Muscle of arm (tissue), 12 donors: ENCODE results near the gene ADGRB3. TPM values are rescaled to one million over a fixed set of nuclear protein-coding genes. Genes with fewer than 3 reads are reported as not detected.

ENCODE experiments used
- DNase-seq: peaks from one replicate; pipeline ENCODE4 v3.0.0-alpha.2; 2013
- polyA plus RNA-seq, 12 donors: library from polyadenylated mRNA; unstranded; fragments of 120-200 nt; gene quantifications; one replicate each; pipeline ENCODE4 v1.2.1, GENCODE V29; 2013; ENCODE audit not compliant: insufficient read length in 12 of 12

Gene ADGRB3
- polyA plus RNA-seq, 12 donors, result 0.65 to 6.4 (median 1.3) TPM; not detected in 1

- no peak for DNase-seq
Observed at GRCh38 chr6:69027861-69028260, 392.8 kb downstream of the ADGRB3 start.

- DNase-seq, result no peak
Observed at GRCh38 chr6:69038841-69039240, 403.8 kb downstream of the ADGRB3 start.

DNA sequence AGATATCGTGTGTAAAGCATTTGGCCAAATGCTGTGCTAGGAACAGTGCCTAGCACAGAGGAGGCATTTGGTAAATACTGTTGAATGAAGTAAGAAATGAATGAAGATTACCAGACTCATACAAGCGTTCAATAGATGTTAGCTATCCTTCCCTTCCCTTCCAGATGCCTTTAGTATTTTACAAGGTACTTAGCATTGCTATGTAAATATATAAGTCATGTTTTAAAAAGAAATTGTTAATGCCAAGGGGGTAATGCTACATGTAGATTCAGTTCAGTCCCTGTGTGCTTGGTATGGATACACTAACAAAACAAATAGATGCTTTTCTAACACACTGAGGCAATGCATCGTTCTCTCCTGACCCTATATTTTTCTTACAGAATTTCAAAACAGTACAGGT, 407.2 kb downstream of the ADGRB3 start:
- no peak for DNase-seq

DNA sequence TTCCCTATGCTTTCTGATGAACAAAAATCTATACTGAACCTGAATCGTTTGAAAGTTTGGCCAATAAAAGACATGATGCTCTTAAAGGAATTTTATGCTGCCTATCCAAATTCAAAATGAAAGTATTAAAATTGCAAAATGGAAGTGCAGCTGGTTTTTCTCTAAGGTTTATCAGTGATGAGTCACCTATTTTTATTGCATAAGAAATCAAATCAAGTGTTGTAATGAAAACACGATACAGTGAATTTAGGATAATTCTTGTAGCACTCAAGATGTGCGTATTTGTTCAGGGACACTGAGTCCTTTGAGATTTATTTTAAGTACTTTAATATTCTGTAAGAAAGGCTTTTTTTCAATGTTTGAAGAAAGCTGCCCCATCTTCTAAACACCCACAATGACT, 409.5 kb downstream of the ADGRB3 start:
- no peak for DNase-seq

- no peak for DNase-seq
Observed at GRCh38 chr6:69059413-69059812, 424.3 kb downstream of the ADGRB3 start.

DNA sequence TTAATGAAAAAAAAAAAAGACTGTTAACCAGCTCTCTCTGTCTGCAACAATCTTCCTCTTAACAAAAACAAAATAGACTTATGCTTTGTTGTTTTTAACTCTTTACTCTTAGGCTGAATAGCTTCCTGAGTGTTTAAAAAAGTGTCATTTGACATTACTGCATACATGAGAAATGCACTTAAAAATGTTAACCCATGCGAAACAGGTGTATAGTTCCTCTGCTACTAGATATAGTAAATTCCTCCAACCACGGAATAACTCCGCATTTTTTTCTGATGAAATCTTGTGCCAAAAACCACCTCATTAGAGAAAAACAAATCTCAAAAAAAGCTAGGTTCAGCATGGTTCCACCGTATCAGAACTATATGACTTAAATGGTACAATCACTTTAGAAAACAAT, 426.0 kb downstream of the ADGRB3 start:
- no peak for DNase-seq

- no peak for DNase-seq
Observed at GRCh38 chr6:69063401-69063800, 428.3 kb downstream of the ADGRB3 start.

DNA sequence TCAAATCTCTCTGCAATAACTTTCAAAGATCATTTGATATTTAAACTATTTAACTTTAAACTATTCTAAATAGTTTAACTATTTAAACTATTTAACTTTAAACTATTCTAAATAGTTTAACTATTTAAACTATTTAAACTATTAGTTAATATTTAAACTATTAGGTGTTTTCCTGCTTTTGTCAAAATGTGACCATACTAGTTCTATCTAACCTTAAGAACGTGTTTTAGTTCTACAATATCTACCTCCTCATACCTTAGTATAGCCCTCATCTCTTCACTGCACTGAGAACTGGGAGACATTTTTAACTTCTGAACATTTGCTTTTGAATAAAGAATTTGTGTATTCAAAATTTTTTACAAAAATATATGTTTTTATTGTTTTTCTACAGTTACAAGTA, 429.1 kb downstream of the ADGRB3 start:
- DNase-seq, result no peak

DNA sequence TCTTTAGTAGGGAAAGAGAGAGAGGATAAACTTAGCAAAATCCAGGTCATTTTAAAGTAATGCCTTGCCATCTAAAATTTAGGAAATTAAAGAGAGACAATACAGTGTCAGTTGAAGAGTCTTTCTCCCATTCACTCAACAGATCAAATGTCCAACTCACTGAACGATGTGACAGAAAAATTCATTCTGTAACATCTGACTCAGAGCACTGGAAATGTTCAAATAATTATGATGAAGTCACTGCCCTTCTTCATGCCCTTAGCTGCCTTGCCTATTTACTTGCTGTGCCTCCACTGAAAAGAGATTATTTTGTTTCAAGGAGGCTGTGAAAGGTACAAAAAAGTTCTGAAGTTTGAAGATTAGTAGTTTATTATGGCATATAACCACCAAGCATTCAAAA, 434.8 kb downstream of the ADGRB3 start:
- no peak for DNase-seq

DNA sequence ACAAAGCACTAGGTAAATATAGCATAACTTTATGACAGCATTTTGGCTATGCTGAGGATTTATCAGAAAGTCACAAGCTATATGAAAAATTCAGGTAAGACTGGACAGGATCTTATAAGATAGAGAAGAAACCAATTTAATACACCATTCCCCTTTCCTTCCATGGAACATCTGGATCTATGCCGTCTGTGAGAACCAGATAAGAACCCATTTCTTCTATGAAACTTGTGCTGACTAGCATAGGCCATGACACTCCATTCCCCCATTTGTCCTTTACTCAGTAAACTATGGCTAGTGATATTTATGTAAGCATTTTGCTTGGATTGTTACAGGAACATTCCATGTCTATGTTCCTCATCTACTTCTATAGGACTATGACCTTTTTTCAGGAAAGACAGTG, 437.7 kb downstream of the ADGRB3 start:
- no peak for DNase-seq

GRCh38 chr6:69084746-69085335, 449.8 kb downstream of the ADGRB3 start:
- DNase-seq, result no peak

DNA sequence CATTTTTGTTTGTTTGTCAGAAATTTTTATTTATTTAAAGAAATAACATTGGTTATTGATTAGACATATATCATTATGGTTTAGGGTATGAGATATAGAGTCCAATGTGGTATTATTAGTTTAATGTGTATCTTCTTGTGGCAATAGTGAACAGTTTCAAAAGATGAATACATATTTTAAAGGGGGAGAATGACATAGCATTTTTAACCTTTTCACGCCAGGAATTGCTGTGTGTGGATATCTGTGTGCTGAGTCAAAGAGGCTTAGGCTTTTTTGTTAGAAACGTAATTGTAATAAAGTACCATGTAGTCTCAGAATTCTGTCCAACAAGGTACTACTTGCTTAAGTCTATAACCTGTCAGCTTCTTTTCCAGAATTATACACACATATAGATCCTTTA, 451.6 kb downstream of the ADGRB3 start:
- DNase-seq, result no peak

DNA sequence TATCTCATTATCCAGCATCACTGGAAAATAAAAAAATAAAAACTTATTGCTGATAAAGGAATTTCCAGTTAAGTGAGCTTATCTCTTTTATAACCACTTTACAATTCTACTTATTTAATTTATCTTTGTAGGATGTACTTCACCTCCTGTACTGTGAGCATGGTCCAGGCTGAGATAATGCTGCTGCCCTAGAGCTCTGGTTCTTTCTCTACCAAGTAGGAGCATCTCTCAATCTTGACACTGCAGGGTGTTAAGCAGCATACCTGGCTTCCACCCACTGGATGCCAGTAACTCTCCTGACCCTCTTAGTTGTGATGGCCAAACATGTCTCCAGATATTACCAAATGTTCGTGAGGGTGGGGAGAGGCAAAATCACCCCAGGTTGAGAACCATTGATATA, 454.5 kb downstream of the ADGRB3 start:
- DNase-seq, result peak; percentile 1

DNA sequence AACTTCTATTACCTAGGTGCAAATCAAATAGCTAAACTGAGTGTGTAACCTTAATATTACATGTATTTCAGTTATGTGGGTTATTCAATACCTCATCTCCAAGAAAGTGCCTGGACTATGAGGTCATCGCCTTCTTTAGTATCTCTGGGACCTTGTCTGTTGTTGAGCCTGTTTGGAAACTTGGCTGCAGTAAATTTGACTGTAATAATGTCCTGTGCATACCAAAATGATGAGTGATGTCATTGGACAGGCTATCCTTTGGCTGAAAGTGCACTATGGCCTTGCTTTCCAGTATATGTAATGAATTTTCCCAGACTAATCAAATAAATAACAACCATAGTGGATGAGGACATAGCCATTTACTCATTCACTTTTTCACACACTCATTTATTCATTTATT, 455.1 kb downstream of the ADGRB3 start:
- DNase-seq, result peak; percentile 68

GRCh38 chr6:69096681-69097080, 461.6 kb downstream of the ADGRB3 start:
- no peak for DNase-seq

GRCh38 chr6:69097948-69098347, 462.9 kb downstream of the ADGRB3 start:
- no peak for DNase-seq

DNA sequence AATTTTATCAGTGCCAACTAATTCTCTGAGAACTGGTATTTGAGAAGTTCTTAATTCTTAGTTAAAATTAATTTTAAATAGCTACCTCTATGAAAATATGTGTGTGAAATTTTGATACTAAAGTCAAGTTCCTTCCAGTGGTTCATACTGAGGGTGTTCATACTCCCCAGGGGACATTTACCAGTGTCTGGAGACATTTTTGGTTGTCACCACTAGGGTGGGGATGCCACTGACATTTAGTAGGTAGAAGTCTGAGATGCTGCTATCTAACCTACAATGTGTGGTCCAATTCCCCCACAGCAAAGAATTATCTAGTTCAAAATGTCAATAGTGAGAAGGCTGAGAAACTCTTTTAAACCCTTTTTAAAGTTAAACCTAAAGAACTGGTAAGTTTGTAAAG, 463.8 kb downstream of the ADGRB3 start:
- DNase-seq, result no peak

- no peak for DNase-seq
Observed at GRCh38 chr6:69100772-69101171, 465.7 kb downstream of the ADGRB3 start.

DNA sequence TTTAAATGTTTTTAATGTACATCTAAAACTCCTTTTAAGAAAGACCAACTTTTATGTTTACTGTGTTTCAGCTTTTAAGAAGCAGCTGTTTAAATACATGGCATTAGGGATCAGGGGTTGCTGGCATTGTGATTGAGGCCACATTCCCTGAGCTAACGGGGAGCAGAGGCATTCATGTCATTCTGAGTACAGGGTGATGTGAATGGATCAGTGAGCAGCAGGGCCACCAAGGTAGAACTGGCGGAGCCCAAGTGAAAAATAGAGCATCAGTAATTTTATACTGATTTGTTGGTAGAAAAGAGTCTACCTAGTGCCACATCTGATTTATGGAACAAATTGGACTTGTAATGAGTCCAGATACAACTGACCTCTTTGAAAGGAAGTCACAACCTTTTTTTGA, 467.3 kb downstream of the ADGRB3 start:
- DNase-seq, result no peak

DNA sequence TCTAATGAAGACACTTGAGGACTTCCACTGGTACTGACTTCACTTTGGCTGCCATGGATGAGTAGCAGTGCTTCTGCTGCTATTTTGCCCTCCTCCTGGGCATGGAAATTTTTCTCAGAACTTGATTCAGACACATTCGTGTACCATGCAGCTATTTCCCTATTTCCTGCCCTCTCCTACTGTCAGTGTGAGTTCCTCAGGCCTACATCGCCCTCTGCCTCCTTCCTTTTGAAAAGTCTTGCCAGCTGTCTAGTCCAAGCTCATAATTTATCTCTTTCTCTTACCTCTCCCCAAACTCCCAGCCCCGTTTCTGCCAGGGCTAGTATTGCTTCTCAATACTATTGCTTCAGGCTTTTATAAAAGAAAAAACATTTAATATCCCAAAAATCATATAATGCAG, 470.2 kb downstream of the ADGRB3 start:
- DNase-seq, result no peak

DNA sequence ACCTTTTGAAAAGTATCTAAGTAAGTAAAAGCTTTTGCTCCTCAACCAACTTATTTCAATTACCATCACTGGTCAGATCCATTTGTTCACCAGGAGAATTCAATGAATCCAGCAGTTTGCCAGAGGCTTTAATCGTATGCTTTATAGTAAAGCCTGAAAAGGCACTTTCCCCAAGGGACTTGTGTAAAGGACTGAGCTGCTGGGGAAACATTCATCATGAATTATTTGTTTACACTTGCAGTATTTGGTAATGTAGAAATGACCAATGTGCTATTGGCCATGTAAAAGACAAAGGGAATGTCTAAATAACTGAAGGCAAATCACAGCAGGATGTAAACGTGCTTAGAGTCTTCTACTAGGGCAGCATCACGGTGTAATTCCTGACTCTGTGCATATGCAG, 471.4 kb downstream of the ADGRB3 start:
- no peak for DNase-seq

DNA sequence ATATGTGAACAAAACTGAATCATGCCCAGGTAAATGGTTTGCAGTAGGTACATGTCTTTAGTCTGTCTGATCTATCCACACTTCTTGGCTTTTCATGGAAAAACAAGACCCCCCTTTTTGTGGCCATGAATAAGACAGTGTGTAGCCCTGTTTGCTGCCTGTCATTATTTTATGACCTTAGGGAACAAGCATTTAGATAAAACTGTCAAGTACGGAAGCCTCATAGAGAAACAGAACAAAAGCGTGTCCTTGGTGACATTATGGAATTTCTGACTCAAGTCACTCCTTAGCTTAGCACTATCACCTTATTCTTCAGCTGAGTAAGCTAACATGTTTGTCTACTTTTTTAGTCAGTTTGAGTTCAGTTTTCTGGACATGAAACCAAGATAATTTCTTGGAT, 476.2 kb downstream of the ADGRB3 start:
- no peak for DNase-seq

GRCh38 chr6:69116658-69117057, 481.6 kb downstream of the ADGRB3 start:
- DNase-seq, result no peak
